ENCODE results near the gene GLDN. TPM values are rescaled to one million over a fixed set of nuclear protein-coding genes. Genes with fewer than 3 reads are reported as not detected.

GLDN gene
- total RNA-seq, 1 experiment from 2014 or later: 0.57 TPM

DNA sequence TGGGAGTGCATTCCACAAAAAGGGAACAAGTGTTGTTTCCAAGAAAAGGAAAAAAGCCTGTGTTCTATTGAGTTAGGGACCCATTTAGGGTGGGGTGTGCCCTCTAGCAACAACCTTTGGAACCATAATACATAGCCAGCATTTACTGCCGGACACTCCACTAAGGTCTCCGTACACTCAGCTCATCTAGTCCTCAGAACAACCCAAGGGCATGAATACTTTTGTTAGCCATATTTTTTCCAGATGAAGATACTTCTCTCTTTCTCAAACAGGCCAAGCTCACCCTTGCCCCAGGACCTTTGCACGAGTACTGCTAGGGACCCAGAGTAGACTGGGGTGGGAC lies 46.2 kb downstream of the GLDN start:
- ChIA-PET POLR2A (no interaction called here), CTCF (no interaction called here)
- DNase-seq (ENCODE audit: low read depth, low spot score): no peak
- no peak overlapping the region for H3K4me3 ChIP-seq (ENCODE audit: low read depth in 2 of 2, low read length in 2 of 2)
- in situ Hi-C loops (cut with HindIII; ENCODE audit: low pct_unique_long_range_greater_than_20kb, low sequenced_read_pairs): no loop called here
- H3K9me3 ChIP-seq (ENCODE audit: control insufficient read depth, insufficient read depth, low read depth, low read length): no peaks in the 10 kb centered on the region
- H3K27ac ChIP-seq (ENCODE audit: low read length): no peak overlapping the region
- no TSS peak for BruUV-seq (replicated peaks)
- TF ChIP-seq, protein P1, sequence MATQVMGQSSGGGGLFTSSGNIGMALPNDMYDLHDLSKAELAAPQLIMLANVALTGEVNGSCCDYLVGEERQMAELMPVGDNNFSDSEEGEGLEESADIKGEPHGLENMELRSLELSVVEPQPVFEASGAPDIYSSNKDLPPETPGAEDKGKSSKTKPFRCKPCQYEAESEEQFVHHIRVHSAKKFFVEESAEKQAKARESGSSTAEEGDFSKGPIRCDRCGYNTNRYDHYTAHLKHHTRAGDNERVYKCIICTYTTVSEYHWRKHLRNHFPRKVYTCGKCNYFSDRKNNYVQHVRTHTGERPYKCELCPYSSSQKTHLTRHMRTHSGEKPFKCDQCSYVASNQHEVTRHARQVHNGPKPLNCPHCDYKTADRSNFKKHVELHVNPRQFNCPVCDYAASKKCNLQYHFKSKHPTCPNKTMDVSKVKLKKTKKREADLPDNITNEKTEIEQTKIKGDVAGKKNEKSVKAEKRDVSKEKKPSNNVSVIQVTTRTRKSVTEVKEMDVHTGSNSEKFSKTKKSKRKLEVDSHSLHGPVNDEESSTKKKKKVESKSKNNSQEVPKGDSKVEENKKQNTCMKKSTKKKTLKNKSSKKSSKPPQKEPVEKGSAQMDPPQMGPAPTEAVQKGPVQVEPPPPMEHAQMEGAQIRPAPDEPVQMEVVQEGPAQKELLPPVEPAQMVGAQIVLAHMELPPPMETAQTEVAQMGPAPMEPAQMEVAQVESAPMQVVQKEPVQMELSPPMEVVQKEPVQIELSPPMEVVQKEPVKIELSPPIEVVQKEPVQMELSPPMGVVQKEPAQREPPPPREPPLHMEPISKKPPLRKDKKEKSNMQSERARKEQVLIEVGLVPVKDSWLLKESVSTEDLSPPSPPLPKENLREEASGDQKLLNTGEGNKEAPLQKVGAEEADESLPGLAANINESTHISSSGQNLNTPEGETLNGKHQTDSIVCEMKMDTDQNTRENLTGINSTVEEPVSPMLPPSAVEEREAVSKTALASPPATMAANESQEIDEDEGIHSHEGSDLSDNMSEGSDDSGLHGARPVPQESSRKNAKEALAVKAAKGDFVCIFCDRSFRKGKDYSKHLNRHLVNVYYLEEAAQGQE (IDR thresholded peaks at IDR 0.05; ENCODE audit: insufficient read depth in 1 of 2, low read depth in 2 of 2, low read length in 1 of 2): no peak
- TF ChIP-seq POLR2AphosphoS5 (IDR thresholded peaks at IDR 0.05; ENCODE audit: low read depth, low read length): no peak
- TF ChIP-seq, protein P2, sequence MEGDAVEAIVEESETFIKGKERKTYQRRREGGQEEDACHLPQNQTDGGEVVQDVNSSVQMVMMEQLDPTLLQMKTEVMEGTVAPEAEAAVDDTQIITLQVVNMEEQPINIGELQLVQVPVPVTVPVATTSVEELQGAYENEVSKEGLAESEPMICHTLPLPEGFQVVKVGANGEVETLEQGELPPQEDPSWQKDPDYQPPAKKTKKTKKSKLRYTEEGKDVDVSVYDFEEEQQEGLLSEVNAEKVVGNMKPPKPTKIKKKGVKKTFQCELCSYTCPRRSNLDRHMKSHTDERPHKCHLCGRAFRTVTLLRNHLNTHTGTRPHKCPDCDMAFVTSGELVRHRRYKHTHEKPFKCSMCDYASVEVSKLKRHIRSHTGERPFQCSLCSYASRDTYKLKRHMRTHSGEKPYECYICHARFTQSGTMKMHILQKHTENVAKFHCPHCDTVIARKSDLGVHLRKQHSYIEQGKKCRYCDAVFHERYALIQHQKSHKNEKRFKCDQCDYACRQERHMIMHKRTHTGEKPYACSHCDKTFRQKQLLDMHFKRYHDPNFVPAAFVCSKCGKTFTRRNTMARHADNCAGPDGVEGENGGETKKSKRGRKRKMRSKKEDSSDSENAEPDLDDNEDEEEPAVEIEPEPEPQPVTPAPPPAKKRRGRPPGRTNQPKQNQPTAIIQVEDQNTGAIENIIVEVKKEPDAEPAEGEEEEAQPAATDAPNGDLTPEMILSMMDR (IDR thresholded peaks at IDR 0.05): no peak
- TF ChIP-seq SIN3A (IDR thresholded peaks at IDR 0.05; ENCODE audit: borderline replicate concordance, insufficient read depth, low read depth, low read length): no peak
- no peak for TF ChIP-seq TCF7L2 (IDR thresholded peaks at IDR 0.05; ENCODE audit: low read depth, low read length)
- H3K4me1 ChIP-seq (ENCODE audit: control insufficient read depth, insufficient read depth, low read length): no peaks in the 10 kb centered on the region
- no peak for ATAC-seq
- H3K27me3 ChIP-seq (ENCODE audit: control insufficient read depth, insufficient read depth, low read length): 0 out of 2 replicates have a peak, but pooled peaks cover 5% of the 10 kb centered on the region
- intact Hi-C loops (cut with micrococcal nuclease; ENCODE audit: unreplicated experiment): no loop called here
- H3K36me3 ChIP-seq (ENCODE audit: control insufficient read depth, insufficient read depth, low read length): no peaks in the 10 kb centered on the region

DNA sequence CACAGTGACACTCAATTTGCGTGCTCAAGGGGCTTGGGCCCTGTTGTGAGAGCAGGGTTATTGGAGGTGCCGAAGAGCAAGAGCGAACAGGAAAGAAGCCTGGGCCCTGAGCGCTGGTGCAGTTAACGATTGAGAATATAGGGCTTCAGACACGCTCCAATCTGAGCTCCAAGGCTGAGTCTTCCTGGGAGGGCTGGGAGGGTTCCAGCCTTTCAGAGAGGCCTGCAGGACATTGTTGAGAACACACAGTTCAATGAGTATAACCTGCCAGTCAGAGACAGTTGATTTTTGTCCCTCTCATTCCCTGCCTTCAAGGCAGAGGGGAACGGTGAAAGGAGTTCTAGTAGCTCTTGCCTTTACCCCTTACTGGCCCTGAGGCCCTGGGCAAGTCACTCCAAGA lies 47.3 kb downstream of the GLDN start:
- H3K27me3 ChIP-seq (ENCODE audit: control insufficient read depth, insufficient read depth, low read length): no peaks in the 10 kb centered on the region
- intact Hi-C loops (cut with micrococcal nuclease; ENCODE audit: unreplicated experiment) (no loop called here), in situ Hi-C loops (cut with HindIII; ENCODE audit: low pct_unique_long_range_greater_than_20kb, low sequenced_read_pairs) (no loop called here)
- H3K4me1 ChIP-seq (ENCODE audit: control insufficient read depth, insufficient read depth, low read length): no peaks in the 10 kb centered on the region
- CTCF ChIA-PET: no interaction called here
- no peaks in the 10 kb centered on the region for H3K9me3 ChIP-seq (ENCODE audit: control insufficient read depth, insufficient read depth, low read depth, low read length)
- ATAC-seq (no peak), DNase-seq (ENCODE audit: low read depth, low spot score) (no peak)
- H3K4me3 ChIP-seq (ENCODE audit: low read depth in 2 of 2, low read length in 2 of 2): no peak overlapping the region
- no peak for TF ChIP-seq TCF7L2 (IDR thresholded peaks at IDR 0.05; ENCODE audit: low read depth, low read length)
- TF ChIP-seq, protein P1 (IDR thresholded peaks at IDR 0.05; ENCODE audit: insufficient read depth in 1 of 2, low read depth in 2 of 2, low read length in 1 of 2): no peak
- TF ChIP-seq, protein P2 (IDR thresholded peaks at IDR 0.05): no peak
- no peak for TF ChIP-seq SIN3A (IDR thresholded peaks at IDR 0.05; ENCODE audit: borderline replicate concordance, insufficient read depth, low read depth, low read length)
- no peak for TF ChIP-seq POLR2AphosphoS5 (IDR thresholded peaks at IDR 0.05; ENCODE audit: low read depth, low read length)
- no TSS peak for BruUV-seq (replicated peaks)
- H3K36me3 ChIP-seq (ENCODE audit: control insufficient read depth, insufficient read depth, low read length): no peaks in the 10 kb centered on the region
- H3K27ac ChIP-seq (ENCODE audit: low read length): no peak overlapping the region
- POLR2A ChIA-PET: interaction anchor here (0.6 kb wide), 1 partner anchor 233 kb away, joined by 3 read pairs; no protein-coding TSS in a partner anchor
